HG03521 (cell line): ENCODE results near the gene WBP2.
A peak's percentile ranks its signal among the peaks of the same experiment; 100 is the strongest.
"Not testable (repeated sequence)": the region's sequence is repeated elsewhere in the genome, so short reads cannot be mapped to it uniquely, and the experiment has no call there.

Source experiments
- ATAC-seq: cut with Tn5 transposase; IDR thresholded peaks from one replicate; pipeline ENCODE4 v1.9.1; 2021; ENCODE audit warnings: mild to moderate bottlenecking, moderate library complexity; ENCODE audit not compliant: unreplicated experiment

Gene WBP2

GRCh38 chr17:75889454-75889853, 34.3 kb upstream of the WBP2 start:
- no peak for ATAC-seq

- no peak for ATAC-seq
These were observed 33.3 kb upstream of the WBP2 start for GRCh38 chr17:75888484-75888883.

GRCh38 chr17:75885860-75886259, 30.7 kb upstream of the WBP2 start:
- ATAC-seq: not testable (repeated sequence)

- no peak for ATAC-seq
These were observed 30.3 kb upstream of the WBP2 start for GRCh38 chr17:75885431-75885830.

- no peak for ATAC-seq
These were observed 26.7 kb upstream of the WBP2 start for GRCh38 chr17:75881678-75882454.

- ATAC-seq: no peak
These were observed 25.1 kb upstream of the WBP2 start for GRCh38 chr17:75880266-75880665.

- peak; percentile 28 for ATAC-seq
These were observed 23.3 kb upstream of the WBP2 start, which contains the start of gene TRIM47 for GRCh38 chr17:75878174-75878998. TRIM47 (minus strand) TSS chr17:75878581; CDS start chr17:75878548, 33 bp downstream.

- ATAC-seq: peak; percentile 68
These were observed 22.6 kb upstream of the WBP2 start for GRCh38 chr17:75877752-75878173.

- peak; percentile 12 for ATAC-seq
These were observed 22.0 kb upstream of the WBP2 start for GRCh38 chr17:75876938-75877751.

GRCh38 chr17:75876190-75876937, 21.2 kb upstream of the WBP2 start:
- ATAC-seq: no peak

GRCh38 chr17:75875940-75876189, 20.7 kb upstream of the WBP2 start:
- no peak for ATAC-seq

GRCh38 chr17:75875182-75875939, 20.2 kb upstream of the WBP2 start:
- no peak for ATAC-seq

- ATAC-seq: no peak
These were observed 19.4 kb upstream of the WBP2 start for GRCh38 chr17:75874323-75875181.

- no peak for ATAC-seq
These were observed 18.6 kb upstream of the WBP2 start for GRCh38 chr17:75873587-75874322.

GRCh38 chr17:75872434-75873351, 17.6 kb upstream of the WBP2 start:
- no peak for ATAC-seq

GRCh38 chr17:75870228-75870627, 15.1 kb upstream of the WBP2 start:
- not testable (repeated sequence) for ATAC-seq
